8988T (cell line): ENCODE results near the gene KCNJ3.
"Not testable (repeated sequence)": the region's sequence is repeated elsewhere in the genome, so short reads cannot be mapped to it uniquely, and the experiment has no call there.

Experiments used
- DNase-seq: peaks from one replicate; pipeline ENCODE4 v3.0.0; 2011

Gene KCNJ3

DNA sequence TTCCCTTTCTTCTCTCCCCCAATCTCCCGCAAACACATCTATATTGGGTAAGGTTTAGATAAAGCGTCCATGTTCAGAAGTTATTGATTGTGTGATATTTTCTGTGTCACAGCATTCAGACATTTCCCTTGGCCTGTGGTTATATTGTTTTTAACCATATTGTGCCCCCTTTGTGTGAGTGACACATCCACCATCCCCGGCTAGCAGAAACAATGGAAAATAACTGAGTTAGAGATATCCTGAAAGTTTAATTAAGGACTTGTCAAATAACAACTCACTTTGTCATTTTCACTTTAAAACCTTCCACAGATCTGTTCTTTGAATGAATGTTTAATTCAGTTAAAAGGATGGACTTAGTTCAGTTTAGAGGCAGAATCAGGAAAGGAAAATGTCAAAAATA, 151.0 kb downstream of the KCNJ3 start:
- no peak for DNase-seq

DNA sequence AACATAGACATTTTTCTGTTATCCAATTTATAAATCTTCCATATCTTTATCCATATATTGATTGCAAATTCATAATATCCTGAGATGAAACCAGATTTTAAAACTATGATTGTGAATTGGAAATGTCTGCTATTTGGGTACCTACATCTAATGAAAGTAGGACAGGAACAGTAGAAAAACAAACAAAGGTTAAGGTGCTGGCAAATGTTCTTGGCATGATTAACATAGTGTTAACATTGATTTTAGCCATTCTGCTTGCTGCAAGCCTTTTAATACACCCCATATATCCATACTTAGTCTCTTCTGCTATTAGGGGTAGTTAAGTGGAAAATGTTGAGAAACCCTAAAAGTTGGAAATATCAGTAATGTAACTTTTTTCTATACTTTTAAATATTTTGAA, 152.0 kb downstream of the KCNJ3 start:
- DNase-seq = no peak

DNA sequence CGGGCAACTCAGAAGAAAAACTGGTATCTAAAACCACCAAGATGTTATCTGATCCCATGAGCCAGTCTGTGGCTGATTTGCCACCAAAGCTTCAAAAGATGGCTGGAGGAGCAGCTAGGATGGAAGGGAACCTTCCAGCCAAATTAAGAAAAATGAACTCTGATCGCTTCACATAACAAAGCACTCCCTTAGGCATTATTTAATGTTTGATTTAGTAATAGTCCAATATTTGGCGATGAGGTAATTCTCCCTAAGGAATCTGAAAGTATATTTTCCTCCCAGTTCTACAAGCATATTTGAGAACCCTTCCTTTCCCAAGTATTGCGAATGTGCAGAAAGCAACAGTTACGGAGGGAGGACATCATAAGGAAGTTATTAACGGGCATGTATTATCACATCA, 156.6 kb downstream of the KCNJ3 start:
- DNase-seq = no peak

DNA sequence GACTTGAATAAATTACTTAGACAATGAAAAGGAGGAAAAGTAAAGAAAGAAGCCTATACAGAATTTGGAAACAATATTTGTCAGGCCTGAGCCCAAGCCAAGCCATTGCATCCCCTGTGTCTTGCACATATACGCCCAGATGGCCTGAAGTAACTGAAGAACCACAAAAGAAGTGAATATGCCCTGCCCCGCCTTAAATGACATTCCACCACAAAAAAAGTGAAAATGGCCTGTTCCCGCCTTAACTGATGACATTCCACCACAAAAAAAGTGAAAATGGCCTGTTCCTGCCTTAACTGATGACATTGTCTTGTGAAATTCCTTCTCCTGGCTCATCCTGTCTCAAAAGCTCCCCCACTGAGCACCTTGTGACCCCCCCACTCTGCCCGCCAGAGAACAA, 168.7 kb downstream of the KCNJ3 start:
- not testable (repeated sequence) for DNase-seq

DNA sequence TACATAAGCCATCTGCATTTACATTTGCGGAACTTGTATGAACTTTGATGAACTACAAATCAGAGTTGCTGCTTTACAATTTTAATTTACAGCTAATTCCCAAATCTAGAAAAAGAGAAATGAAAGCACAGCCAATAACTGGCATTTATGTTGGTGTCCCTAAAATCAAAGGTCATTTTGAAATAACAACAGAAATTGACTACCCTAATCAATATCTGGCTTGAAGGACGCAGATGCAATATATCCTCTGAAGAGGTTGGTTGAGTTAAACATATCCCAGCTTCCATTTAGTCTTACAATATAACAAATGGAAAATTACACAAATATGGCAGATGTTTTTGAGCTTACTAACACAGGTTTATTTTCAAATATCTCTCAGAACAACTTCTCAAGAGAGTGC, 177.5 kb downstream of the KCNJ3 start:
- DNase-seq = no peak

DNA sequence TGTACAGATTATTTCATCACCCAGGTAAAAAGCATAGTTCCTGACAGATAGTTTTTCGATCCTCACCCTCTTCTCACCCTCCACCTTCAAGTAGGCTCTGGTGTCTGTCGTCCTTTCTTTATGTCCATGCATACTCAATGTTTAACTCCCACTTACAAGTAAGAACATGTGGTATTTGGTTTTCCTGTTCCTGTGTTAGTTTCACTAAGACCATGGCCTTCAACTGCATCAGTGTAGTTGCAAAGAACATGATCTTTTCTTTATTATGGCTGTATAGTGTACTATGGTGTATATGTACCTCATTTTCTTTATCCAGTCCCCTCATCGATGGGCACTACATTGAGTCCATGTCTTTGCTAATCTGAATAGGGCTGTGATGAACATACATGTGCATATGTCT, 184.2 kb downstream of the KCNJ3 start:
- DNase-seq = no peak

DNA sequence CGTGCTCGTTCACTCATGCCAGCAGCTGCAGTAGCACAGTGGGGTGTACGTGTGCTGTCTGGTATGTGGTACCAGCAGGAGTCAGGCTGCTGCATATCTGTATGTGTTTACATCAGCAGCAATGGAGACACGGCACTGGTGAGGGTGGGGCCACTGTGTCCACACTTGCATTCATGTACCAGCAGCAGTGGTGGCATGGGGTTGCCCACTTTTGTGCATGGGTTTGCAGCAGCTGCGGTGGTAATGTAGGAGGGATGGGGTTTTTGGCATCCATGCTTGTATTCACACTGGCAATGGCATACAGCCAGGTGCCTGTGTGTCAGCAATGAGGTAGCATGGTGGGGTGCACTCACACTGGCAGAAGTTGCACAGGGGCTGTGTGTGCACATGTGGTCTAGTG, 187.8 kb downstream of the KCNJ3 start:
- no peak for DNase-seq

DNA sequence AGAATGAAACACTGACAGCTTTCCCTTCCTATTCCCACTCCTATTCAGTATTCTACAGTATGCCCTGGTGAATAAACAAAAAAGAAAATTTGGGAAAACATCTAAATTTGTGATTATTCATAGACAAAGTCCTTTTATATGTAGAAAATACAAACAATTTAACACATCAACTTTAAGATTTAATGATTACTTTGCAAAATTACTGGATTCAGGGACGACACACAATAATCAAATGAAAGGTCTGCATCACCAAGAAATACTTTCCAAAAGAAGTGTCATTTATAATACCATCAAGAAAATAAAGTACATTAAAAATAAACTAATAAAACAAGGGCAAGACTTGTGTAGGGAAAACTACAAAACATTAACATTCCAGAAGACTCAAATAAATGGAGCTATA, 199.8 kb downstream of the KCNJ3 start:
- DNase-seq = no peak

DNA sequence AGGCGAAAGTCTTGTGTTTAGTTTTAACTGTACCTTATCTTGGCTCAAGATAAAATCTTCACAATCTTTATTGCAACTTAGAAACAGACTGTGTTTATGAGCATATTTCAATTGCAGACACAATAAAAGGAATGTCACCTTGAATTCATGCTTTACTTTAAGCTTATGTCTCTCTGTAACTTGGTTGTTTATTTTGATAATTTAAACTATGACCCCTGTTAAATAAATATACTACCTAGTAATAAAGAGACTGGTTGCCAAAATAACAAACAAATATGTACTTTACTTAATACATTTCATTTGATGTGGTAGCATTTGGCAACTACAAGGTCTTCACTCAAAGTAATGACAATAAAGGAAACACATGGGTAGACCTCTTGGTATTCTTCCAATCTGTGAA, 202.6 kb downstream of the KCNJ3 start:
- DNase-seq = no peak
